HG02943 (cell line): ENCODE measurements around the gene ATP6V0E1.
A peak's percentile ranks its signal among the peaks of the same experiment; 100 is the strongest.
"Not testable (repeated sequence)": the region's sequence is repeated elsewhere in the genome, so short reads cannot be mapped to it uniquely, and the experiment has no call there.

Experiments
- ATAC-seq: cut with Tn5 transposase; IDR thresholded peaks from one replicate; pipeline ENCODE4 v1.9.1; 2021; ENCODE audit warnings: mild to moderate bottlenecking, low read depth, moderate library complexity; ENCODE audit not compliant: unreplicated experiment

ATP6V0E1 gene

DNA sequence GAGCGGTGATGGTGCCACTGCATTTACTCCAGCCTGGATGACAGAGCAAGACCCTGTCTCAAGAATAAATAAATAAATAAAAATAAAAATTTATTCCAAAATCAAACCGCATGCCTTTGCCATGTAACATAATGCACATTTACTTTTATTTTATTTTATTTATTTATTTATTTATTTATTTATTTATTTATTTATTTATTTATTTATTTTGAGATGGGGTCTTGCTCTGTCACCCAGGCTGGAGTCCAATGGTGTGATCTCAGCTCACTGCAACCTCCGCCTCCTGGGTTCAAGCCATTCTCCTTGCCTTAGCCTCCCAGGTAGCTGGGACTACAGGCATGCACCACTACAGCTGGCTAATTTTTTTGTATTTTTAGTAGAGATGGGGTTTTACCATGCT, 48.5 kb downstream of the ATP6V0E1 start:
- not testable (repeated sequence) for ATAC-seq

DNA sequence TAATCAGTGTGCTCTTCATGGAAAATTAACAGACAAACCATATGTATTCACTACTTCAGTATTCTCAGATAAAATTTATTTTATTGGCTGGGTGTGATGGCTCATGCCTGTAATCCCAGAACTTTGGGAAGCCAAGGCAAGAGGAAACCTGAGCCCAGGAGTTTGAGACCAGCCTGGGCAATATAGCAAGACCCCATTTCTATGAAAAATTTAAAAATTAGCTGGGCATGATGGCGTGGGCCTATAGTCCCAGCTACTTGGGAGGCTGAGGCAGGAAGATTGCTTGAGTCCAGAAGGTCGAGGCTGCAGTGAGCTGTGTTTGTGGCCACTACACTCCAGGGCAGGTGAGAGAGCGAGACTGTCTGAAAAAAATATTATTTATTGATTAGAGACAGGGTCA, 49.2 kb downstream of the ATP6V0E1 start:
- no peak for ATAC-seq

DNA sequence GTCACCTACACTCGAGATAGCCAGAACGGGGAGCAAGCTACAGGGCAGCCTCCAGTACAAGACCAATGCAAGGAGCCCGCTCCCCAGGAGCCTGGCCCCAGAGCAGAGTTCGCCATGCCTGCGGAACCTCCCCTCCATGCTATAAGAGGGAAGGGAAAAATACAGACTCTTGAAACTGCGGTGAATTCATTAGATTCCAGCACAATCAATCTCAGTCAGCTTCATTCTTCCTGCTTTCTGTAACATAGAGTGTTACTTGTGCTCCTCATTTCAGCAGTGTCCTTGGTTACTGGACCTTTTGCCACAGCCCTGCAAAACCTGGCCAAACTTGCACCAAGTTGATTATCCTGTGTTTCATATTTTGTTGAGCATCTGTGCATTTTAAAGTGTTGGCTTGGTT, 50.4 kb downstream of the ATP6V0E1 start:
- ATAC-seq, result no peak

DNA sequence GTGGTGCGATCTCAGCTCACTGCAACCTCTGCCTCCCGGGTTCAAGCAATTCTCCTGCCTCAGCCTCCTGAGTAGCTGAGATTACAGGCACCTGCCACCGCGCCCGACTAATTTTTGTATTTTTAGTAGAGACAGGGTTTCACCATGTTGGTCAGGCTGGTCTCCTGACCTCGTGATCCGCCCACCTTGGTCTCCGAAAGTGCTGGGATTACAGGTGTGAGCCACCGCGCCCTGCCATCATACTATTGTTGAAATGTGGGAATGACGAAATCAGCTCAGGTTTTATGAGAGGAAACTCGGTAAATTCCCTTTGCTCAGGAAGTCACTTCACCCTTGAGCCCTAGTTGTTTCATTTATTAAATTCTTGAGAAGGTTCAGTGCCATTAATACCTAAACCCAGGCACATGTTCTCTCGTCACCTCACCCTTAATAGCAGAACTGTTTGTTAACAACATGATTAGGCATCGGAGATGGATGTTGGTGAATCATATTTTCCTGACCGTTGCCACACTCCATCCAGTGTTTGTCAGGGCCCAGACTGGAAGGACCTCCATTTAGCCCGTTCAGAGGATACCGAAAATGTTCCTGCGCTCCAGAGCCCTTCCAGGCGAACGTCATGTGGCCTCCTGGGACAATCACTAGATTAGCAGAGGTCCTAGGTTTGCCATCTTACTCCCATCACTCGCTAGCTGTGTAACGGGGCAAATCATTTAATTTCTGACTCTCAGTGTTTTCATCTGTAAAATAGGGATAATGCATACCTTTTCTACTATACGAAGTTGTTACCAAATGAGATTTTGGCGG, 52.5 kb downstream of the ATP6V0E1 start:
- peak; percentile 53 for ATAC-seq

DNA sequence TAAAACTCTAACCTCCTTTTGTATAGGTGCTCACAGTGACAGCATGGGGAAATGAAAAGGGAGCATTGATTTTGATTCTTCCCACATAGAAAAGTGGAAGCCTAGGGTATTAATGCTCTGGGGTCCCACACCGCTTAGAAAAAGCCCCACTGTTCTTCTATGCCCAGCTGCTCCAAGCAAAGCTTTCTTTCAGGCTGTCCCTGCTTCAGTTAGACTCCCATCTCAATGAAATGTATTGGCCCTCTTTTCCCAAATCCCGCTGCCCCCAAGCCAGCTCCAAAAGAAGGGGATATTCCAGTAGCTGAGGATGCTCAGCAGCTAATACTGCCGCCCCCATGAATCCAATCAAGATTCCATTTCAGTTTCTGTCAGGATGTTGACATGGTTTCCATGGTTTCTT, 55.6 kb downstream of the ATP6V0E1 start:
- no peak for ATAC-seq

DNA sequence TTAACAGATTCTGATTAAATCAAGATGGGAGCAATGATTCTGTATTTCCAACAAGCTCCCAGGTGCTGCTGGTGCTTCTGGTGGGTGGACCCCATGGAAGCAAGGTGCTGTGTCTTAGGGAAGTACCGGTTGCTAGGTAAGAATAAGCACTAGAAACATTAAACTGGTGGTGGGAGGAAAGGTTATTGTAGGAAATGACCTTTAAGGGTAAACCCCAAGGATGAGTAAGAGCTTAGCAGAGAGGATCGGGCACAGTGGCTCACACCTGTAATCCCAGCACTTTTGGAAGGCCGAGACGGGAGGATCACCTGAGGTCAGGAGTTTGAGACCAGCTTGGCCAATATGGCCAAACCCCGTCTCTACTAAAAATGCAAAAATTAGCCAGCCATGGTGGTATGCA, 56.4 kb downstream of the ATP6V0E1 start:
- no peak for ATAC-seq

DNA sequence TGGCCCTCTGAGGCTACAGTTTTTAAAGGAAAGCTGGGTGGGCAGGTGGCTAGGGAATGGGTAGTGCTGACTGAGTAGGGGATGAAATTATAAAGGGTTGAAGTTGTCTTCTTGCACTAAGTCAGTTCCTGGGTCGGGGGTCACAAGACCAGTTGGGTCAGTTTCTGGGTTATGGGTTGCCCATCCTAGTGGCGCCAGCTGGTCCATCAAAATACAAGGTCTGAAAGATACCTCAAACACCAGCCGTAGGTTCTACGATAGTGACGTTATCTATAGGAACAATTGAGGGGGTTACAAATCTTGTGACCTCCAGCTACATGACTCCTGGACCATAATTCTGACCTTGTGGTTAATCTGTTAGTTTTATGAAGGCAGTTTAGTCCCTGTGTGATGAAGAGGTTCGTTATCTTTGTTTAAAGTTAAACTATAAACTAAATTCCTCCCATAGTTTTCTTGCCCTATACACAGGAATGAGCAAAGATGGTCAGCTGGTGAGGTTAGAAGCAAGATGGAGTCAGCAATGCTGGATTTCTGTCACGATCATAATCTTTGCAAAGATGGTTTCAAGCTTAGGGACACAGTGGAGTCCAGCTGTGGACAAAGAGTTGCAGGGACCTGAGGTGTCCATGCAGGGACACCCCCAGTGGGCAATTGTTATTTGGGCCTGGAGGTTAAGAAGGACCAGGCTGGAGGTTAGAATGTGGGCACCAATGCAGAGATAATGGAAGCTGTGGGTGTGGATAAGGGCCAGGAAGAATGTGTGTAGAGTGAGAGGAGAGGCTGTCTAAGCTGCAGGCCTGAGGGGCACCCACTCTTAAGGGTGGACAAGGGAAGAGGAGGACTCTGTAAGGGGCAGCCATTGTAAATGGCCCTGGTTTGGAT, 58.6 kb downstream of the ATP6V0E1 start:
- ATAC-seq, result no peak

DNA sequence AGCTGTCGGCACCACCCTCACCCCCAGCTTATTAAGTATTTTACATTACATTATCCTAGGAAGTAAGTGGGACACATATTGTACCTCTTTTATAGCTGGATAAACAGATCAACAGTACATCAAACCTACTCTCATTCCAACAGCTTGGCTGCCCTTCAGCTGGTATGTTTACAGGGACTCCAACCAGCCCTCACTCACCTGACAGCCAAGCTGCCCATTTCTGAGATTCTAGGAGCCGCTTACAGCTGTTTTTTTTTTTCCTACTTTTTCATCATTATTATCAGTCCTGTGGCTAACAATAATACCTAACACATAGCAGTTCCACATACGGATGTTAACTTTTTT, 59.2 kb downstream of the ATP6V0E1 start:
- no peak for ATAC-seq

DNA sequence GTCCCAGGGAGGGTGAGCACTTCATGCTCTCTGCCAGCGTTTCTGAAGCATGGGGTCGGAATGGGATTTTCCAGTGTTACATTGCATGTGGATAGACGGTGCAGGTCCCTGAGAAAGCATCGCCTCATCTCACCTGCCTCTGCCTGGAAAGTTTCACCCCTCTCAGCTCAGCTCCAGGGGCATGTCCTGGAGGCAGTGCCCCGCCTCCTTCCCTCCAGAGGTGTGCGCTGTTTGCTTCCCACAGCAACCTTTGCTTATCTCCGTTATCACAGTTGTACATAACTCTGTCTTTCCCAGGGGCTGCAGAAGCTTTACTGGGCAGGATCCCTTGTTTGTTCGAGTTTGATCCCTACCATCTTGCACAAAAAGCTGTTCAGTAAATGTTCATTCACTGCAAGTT, 61.9 kb downstream of the ATP6V0E1 start:
- no peak for ATAC-seq

DNA sequence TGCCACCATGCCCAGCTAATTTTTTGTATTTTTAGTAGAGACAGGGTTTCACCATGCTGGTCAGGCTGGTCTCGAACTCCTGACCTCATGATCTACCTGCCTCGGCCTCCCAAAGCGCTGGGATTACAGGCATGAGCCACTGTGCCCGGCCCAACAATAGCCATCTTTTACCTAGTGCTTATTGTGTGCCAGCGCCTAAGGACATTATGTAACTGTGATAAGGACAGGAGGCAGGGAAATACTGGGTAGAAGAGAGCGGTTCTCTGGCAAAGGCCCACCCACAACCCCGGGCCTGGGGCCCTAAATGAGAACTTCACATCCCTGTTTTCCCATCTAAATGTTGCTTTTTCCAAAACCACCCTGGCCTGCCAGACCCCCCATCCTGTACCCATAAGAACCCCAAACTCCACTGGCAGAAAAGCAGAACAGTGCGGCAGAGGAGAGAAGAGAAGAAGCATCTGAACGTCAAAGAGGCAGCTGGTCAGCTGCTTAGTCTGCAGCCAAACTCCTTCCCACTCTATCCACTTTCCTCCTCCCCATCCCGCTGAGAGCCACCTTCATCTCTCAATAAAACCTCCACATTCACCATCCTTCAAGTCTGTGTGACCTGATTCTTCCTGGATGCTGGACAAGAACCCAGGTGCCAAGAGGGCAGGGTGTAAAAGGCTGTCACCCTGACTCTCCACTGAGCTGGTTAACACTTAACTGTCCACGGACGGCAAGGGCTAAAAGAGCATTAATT, 63.7 kb downstream of the ATP6V0E1 start:
- ATAC-seq, result not testable (repeated sequence)

DNA sequence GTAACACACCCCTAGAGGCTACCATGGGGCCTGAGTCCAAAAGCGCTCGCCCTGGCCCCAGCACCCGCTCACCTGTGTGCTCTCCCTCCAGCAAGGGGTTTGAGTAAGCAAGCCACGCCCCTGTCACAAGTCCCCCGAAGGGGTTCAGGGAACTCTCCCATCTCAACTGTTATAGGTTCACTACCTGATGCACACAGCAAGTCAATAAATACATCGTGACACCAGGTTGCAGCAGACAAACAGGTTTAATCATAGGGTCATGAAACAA, 64.2 kb downstream of the ATP6V0E1 start:
- no peak for ATAC-seq

DNA sequence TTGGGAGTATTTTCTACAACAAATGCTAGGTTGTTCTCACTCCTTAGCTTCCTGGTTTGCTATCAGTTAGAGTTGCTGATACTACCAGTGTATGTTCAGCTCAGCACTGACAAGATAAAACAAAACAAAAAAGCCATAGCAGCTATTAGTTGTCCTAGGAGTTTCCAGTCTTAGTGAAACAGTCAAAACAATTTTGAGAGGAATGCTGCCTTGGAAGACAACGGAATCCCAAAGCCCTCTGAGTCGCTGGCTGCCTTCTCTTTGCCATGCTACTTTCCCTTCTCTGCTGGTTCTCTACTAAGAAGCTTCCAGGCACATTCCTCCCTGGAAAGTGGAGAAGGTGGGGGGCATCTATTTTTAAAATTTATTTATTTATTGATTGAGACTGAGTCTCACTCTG, 67.2 kb downstream of the ATP6V0E1 start:
- ATAC-seq, result no peak

DNA sequence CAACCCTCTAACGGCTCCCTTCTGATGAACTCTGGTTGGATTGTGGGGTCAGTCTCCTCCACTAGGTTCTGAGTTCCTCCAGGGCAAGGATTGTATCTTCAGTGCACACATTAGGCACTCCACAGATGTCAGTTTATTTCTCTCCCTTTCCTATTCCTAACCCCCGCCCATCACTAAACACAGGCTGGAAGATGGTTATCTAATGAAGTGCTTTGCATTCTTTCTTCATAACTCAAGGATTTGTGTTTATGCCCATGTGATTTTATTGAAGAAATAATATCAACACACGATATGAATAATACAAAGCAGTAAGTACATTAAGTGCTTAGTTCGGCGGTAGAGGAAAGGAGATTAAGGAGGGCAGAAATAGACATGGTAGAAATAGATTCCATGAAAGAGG, 68.2 kb downstream of the ATP6V0E1 start:
- ATAC-seq, result no peak

DNA sequence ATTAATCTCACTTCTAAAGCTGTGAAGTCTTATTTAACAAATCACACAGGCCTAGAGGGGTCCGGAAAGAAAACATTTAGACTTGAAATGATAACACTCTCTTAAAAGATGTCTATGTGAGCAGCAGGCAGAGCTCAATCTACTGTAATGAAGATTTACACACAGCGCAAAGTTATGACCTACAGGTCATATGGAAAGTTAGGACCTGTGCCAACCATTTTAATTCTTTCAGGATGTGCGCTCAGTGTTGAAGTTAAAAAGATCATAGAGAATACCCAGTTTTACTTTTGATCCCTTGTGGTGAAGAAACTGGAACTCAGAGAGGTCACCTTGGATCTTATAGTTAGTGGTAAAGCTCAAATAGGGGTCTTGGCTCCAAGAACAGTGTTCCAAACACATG, 69.5 kb downstream of the ATP6V0E1 start:
- ATAC-seq, result no peak

DNA sequence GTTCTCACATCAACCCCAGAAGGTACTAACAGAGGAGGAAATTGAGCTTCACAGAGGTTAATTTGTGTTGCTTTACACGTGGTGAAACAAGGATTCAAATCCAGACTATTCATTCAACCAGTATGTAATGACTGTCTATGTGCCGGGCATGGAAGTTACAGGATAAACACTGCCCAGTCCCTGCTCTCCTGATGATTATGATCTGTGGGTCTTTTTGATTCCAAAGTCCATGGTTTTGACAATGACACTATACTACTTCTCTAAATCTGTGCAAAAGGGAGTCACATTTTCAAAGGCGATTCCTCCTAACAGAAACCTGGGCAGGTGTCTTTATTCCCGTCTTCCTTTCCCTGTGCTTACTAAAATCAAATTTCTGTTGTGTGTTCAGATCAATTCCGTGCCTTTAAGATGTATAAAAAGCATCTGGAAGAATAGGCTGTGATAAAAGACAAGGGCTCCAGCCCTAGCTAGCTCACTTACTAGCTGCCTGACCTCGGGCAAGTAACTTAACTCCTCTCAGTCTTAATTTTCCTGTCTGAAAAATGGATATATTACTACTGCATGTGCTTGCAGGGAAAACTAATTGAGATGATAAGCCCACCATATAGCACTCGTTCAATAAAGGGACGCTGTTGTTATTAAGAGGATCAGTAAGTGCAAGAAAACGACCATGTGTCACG, 71.6 kb downstream of the ATP6V0E1 start:
- ATAC-seq, result no peak

DNA sequence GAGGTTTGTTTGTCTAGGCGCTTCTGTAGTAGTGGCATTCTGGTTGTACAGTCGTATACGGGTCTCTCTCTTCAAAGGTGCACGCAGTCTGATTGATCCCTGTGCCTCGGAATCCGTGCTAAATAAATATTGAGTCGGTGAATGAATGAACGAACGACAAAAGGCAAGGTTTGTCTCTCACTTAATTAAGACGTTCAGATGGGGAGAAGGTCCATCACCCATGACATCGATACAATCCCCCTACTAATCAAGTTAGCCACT, 72.1 kb downstream of the ATP6V0E1 start:
- ATAC-seq, result peak; percentile 5

DNA sequence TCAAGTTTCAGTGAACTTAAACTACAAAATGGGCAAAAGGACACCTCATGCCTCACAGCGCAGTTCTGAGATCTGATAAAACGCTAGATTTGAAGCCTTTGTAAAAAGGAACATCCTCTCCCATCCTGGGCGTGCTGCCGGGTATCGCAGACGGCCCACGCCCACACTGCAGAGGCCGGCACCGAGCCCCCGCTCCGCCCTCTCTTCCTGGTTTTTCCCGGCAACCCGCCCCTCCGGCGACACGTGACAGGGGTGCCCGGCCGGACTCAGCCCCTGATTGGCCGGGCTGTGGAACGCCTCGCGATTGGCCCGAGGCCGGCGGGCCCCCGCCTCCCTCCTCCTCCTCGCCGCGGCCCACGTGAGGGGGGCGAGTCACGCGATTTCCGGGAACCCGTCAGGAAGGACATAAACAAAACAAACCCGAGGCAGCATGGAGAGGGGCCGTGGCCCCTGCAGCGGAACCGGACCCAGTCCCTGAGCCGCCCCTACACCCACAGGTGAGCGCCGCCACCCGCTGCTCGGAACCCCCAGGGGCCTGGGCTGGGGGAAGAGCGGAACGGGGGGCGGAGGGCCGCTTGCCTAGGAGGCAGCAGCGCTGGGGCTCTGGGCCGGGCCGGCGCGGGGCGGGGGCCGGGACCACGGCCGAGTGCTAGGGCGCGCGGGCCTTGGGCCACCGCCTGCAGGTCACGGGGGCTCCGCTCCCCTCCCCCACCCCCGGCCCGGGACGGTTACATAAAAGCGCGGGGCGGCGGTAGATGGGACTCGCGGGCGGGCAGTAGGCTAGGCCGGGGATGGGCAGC, 72.6 kb downstream of the ATP6V0E1 start, which contains the start of gene CREBRF:
Gene CREBRF (plus strand): TSS at position 370 of the 800 bp plus-strand sequence. CDS start 24,424 bp downstream, outside the sequence.
- peak; percentile 59 for ATAC-seq

DNA sequence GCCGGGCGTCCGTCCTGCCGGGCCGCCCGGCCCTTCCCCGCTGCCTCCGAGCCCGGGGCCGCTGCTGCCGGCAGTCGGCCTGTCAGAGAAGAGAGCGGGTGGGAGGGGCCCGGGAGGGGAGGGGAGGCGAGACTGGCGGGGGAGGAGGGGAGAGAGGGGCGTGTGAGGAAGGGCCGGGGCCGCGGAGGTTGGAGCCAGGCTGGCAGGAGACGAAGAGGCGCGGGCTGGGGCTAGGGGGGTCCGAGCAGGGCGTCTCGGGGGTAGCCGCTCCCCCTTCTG, 73.2 kb downstream of the ATP6V0E1 start:
- peak; percentile 19 for ATAC-seq

DNA sequence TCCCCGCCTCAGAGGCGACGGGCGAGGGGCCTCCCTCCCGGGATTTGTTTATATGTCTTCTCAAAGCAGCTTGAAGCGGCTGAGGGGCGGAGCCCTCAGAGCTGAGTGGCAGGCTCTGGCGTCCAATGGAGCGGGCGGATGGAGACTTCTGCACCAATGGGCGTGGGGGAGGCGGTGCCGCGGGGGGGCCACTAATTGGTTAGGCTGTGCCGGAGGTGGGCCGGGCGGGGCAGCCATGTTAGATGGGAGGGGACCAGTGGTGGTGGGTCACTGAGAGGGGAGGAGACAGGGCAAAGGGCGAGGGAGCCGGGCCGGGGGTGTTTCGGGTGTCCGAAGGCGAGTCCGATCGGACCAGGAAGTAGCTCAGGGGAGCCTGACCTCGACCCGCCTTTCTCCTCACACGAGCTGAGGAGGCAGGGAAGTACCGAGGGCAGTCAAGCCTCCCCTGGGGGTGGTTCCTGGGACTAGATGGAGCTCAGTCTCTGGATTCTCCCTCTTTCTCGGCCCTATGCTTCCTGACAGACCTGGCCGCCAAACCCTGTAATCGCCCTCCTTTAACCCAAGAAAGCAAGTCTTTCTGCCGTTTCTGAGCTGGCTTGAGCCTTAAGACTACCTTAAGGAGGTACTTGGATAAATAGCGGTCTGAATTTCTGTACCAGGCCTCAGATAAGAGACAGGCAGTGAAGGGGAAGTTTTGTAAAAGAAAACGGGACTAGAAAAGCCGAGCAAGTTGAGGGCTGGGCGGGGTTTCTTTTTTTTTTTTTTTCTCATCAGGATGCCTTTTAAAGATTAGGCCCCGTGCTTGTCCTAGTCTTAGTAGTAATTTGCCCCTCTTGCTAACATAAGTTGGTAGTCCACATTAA, 73.7 kb downstream of the ATP6V0E1 start:
- ATAC-seq, result peak; percentile 82
